HUES48 (cell line): ENCODE results near the gene SEC23IP.
"Not testable (repeated sequence)": the region's sequence is repeated elsewhere in the genome, so short reads cannot be mapped to it uniquely, and the experiment has no call there.

Source experiments
- H3K27ac ChIP-seq: one replicate; pipeline ENCODE4 v1.7.0; 2013; ENCODE audit warnings: low read depth, low read length, inconsistent platforms
- H3K27me3 ChIP-seq: 2 replicates; pipeline ENCODE4 v1.6.1; 2013; ENCODE audit warnings: mild to moderate bottlenecking, low read length; ENCODE audit not compliant: control insufficient read depth, insufficient read depth
- H3K36me3 ChIP-seq: 2 replicates; pipeline ENCODE4 v1.6.1; 2013; ENCODE audit warnings: low read length; ENCODE audit not compliant: control insufficient read depth, insufficient read depth
- H3K4me1 ChIP-seq: 2 replicates; pipeline ENCODE4 v1.6.1; 2013; ENCODE audit warnings: mild to moderate bottlenecking, low read length; ENCODE audit not compliant: control insufficient read depth, insufficient read depth
- H3K4me3 ChIP-seq: 2 replicates; pipeline ENCODE4 v1.5.1; 2013; ENCODE audit warnings: mild to moderate bottlenecking, low read depth, low read length
- H3K9ac ChIP-seq: 2 replicates; pipeline ENCODE4 v1.6.1; 2013; ENCODE audit warnings: mild to moderate bottlenecking, low read depth, low read length, moderate library complexity
- H3K9me3 ChIP-seq: 2 replicates; pipeline ENCODE4 v1.6.1; 2013; ENCODE audit warnings: low read length; ENCODE audit not compliant: control insufficient read depth, insufficient read depth

The SEC23IP gene

GRCh38 chr10:119886070-119886469, 6.5 kb upstream of the SEC23IP start:
- not testable (repeated sequence) for H3K27ac ChIP-seq, H3K27me3 ChIP-seq, H3K9ac ChIP-seq, H3K4me1 ChIP-seq, H3K4me3 ChIP-seq, H3K36me3 ChIP-seq, H3K9me3 ChIP-seq

DNA sequence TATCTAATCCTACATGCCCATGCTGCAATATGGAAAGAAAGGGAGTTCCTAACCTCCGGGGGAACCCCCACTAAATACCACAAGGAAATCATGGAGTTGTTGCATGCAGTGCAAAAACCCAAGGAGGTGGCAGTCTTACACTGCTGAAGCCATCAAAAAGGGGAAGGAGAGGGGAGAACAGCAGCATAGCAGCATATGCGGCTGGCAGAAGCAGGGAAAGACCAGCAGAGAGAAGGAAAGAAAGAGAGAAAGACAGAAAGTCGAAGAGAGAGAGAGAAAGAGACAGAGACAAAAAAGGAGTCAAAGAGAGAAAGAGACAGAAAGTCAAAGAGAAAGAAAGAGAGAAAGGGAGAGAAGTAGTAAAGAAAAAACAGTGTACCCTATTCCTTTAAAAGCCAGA, 3.8 kb upstream of the SEC23IP start:
- H3K27ac ChIP-seq, H3K9ac ChIP-seq, H3K4me3 ChIP-seq, H3K36me3 ChIP-seq, H3K27me3 ChIP-seq, H3K4me1 ChIP-seq, H3K9me3 ChIP-seq: not testable (repeated sequence)

DNA sequence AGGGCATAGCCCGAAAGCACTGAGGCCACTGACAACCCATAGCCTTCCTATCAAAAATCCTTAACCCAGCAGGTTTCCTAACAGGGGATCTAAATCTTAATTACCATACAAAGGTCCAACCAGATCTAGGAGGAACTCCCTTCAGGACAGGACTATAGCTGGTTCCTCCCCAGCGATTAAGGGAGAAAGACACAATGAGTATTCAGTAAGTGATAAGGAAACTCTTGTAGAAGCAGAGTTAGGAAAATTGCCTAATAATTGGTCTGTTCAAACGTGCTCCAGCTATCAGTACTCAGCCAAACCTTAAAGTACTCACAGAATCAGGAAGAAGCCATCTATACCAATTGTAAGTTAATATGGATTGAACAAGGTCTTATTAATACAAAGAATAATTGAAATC, 3.3 kb upstream of the SEC23IP start:
- not testable (repeated sequence) for H3K4me1 ChIP-seq, H3K36me3 ChIP-seq, H3K27ac ChIP-seq, H3K9me3 ChIP-seq, H3K4me3 ChIP-seq, H3K9ac ChIP-seq, H3K27me3 ChIP-seq

DNA sequence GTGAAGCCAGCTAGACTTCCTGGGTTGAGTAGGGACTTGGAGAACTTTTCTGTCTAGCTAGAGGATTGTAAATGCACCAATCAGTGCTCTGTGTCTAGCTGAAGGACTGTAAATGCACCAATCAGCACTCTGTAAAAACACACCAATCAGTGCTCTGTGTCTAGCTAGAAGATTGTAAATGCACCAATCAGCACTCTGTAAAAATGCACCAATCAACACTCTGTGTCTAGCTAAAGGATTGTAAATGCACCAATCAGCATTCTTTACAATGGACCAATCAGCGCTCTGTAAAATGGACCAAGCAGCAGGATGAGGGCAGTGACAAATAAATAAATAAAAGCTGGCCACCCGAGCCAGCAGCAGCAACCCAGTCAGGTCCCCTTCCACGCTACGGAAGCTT, 2.2 kb upstream of the SEC23IP start:
- H3K4me3 ChIP-seq, H3K36me3 ChIP-seq, H3K27ac ChIP-seq, H3K4me1 ChIP-seq, H3K27me3 ChIP-seq, H3K9me3 ChIP-seq, H3K9ac ChIP-seq: not testable (repeated sequence)

DNA sequence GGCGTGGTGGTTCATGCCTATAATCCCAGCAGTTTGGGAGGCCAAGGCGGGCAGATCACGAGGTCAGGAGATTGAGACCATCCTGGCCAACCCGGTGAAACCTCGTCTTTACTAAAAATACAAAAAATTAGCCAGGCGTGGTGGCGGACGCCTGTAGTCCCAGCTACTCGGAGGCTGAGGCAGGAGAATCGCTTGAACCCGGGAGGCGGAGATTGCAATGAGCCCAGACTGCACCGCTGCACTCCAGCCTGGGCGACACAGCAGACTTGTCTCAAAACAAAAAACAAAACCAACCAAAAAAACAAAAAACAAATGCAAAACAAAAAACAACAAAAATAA, 712 bp upstream of the SEC23IP start:
- not testable (repeated sequence) for H3K4me1 ChIP-seq, H3K27me3 ChIP-seq, H3K9me3 ChIP-seq
- peak overlapping the region; percentile 71 for H3K9ac ChIP-seq
- peaks cover 14% of the 10 kb centered on the region for H3K36me3 ChIP-seq
- H3K4me3 ChIP-seq: peak overlapping the region; percentile 86
- H3K27ac ChIP-seq: peak overlapping the region; percentile 90

GRCh38 chr10:119893074-119893473, 544 bp downstream of the SEC23IP start:
- H3K27ac ChIP-seq: peak overlapping the region; percentile 90
- peaks cover 4% of the 10 kb centered on the region; the same call in 1 of the 2 replicates for H3K4me1 ChIP-seq
- H3K9me3 ChIP-seq: no peaks in the 10 kb centered on the region
- no peaks in the 10 kb centered on the region for H3K27me3 ChIP-seq
- H3K36me3 ChIP-seq: peaks cover 14% of the 10 kb centered on the region
- peak overlapping the region; percentile 71 for H3K9ac ChIP-seq
- H3K4me3 ChIP-seq: peak overlapping the region; percentile 86

- Histone ChIP-seq H3K9ac (no peak overlapping the region), H3K4me3 (peak overlapping the region; percentile 86), H3K27ac (no peak overlapping the region), H3K4me1 (peaks cover 4% of the 10 kb centered on the region; the same call in 1 of the 2 replicates), H3K27me3 (no peaks in the 10 kb centered on the region), H3K9me3 (no peaks in the 10 kb centered on the region), H3K36me3 (peaks cover 23% of the 10 kb centered on the region)
These were observed 1.4 kb downstream of the SEC23IP start for GRCh38 chr10:119893845-119894427.

- Histone ChIP-seq H3K4me3 (no peak overlapping the region), H3K4me1 (peaks cover 4% of the 10 kb centered on the region; the same call in 1 of the 2 replicates), H3K9me3 (no peaks in the 10 kb centered on the region), H3K36me3 (peaks cover 34% of the 10 kb centered on the region), H3K27me3 (no peaks in the 10 kb centered on the region), H3K9ac (no peak overlapping the region), H3K27ac (no peak overlapping the region)
These were observed 3.6 kb downstream of the SEC23IP start for GRCh38 chr10:119896061-119896655.

GRCh38 chr10:119896937-119897770, 4.6 kb downstream of the SEC23IP start:
- no peaks in the 10 kb centered on the region for H3K27me3 ChIP-seq
- no peak overlapping the region for H3K9ac ChIP-seq
- H3K9me3 ChIP-seq: no peaks in the 10 kb centered on the region
- H3K27ac ChIP-seq: no peak overlapping the region
- no peak overlapping the region for H3K4me3 ChIP-seq
- peaks cover 4% of the 10 kb centered on the region; the same call in 1 of the 2 replicates for H3K4me1 ChIP-seq
- H3K36me3 ChIP-seq: peaks cover 41% of the 10 kb centered on the region

DNA sequence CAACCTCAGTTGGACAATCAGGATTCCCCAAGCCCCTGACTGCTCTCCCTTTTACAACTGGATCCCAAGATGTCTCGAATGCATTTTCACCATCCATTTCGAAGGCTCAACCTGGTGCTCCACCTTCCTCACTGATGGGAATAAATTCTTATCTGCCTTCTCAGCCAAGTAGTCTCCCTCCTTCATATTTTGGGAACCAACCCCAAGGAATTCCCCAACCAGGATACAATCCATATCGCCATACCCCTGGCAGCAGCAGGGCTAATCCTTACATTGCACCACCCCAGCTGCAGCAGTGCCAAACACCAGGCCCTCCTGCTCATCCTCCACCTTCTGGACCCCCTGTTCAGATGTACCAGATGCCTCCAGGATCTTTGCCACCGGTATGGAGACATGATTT, 6.0 kb downstream of the SEC23IP start:
- H3K9ac ChIP-seq: no peak overlapping the region
- peaks cover 55% of the 10 kb centered on the region for H3K36me3 ChIP-seq
- no peaks in the 10 kb centered on the region for H3K9me3 ChIP-seq
- H3K4me3 ChIP-seq: no peak overlapping the region
- H3K27me3 ChIP-seq: no peaks in the 10 kb centered on the region
- peaks cover 4% of the 10 kb centered on the region; the same call in 1 of the 2 replicates for H3K4me1 ChIP-seq
- H3K27ac ChIP-seq: no peak overlapping the region

DNA sequence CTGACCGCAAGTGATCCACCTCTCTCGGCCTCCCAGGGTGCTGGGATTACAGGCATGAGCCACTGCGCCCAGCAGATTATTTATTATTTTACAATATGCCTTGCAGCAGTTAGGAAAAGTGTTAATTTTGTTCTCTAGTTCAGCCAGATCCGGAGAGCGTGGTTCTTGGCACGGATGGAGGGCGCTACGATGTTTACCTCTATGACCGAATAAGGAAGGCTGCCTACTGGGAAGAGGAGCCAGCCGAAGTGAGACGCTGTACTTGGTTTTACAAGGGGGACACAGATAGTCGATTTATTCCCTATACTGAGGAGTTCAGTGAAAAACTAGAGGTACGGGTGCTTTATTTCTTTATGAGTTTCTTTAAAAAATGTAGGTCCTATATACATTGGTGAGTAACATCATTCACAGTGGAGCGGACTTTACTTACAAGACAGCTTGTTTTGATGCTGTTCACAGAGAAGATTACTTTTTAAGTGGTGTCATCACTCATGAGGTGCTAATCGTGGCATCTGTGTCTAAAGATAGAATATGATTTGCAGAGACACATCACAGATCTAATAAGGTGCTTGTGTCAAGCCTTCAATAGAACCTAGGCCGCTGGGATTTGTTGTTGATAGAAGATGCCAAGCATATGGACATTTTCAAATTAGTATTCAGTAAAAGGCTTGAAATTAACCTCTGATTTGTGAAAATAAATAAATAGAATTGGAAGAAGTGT, 11.6 kb downstream of the SEC23IP start:
- Histone ChIP-seq H3K4me1 (no peaks in the 10 kb centered on the region), H3K27ac (no peak overlapping the region), H3K27me3 (no peaks in the 10 kb centered on the region), H3K9me3 (no peaks in the 10 kb centered on the region), H3K36me3 (peaks cover 84% of the 10 kb centered on the region), H3K9ac (no peak overlapping the region), H3K4me3 (no peak overlapping the region)
